Measurements from ENCODE around the gene RBM34. TPM values are rescaled to one million over a fixed set of nuclear protein-coding genes. Genes with fewer than 3 reads are reported as not detected.
A peak's percentile ranks its signal among the peaks of the same experiment; 100 is the strongest.
"Not testable (repeated sequence)": the region's sequence is repeated elsewhere in the genome, so short reads cannot be mapped to it uniquely, and the experiment has no call there.

The RBM34 gene
- total RNA-seq, 1 donor from 2014 or later: 94.2 TPM

DNA sequence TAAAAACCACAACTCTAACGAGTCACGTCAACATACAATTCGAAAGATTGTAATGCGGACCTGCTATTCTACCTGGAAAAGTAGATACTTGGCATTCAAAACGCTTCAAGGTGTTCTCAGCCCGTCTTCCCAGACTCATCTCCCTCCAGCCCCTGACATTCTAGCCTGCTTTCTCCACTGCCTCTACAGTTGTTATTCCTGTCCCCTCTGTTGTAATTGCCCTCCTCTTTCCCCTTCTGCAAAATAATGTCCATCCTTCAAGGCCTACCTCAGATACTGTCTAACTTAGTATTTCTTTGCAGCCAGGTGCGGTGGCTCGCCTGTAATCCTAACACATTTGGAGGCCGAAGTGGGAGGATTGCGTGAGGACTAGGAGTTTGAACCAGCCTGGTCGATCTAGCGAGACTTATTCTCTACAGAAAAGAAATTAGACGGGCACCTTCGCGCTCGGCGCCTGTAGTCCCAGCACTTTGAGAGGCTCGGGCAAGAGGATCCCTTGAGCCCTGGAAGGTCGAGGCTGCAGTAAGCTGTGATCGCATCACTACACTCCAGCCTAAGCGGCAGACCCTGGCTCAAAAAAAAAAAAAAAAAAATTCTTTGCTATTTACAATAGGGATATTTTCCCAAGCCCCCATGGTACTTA is 756 bp upstream of the RBM34 start:
- DNase-seq: no peak

DNA sequence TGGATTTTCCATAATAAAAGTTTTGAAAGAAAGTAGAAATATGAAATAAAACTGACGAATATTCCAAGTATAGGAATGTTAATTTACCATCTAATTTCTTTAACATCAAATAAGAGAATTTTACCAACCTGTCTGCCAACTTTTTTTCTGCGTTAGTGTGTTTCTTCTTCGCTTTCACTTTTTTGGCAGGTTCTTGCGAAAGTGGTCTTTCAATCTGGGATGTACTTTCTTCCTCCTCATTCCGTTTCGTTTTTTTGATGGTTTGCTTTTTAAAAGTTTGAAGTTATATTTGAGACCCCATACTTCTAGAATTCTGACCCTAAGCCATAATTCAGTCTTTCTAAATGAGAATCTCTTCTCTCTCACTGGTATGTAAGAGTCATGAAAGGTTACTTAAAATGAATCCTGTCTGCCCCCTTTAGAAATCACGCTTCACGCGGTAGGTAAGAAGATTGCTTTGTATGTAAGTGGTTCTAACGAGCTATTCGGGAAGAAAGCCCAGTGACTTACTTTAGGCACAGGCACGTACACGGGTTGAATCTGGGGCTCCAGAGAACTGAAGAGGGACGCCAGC is 580 bp downstream of the RBM34 start:
- Mint-ChIP-seq H3K27ac (ENCODE audit: unreplicated experiment) (peak overlapping the region; percentile 94), H3K4me1 (ENCODE audit: low read depth, unreplicated experiment) (no peaks in the 10 kb centered on the region), H3K27me3 (ENCODE audit: unreplicated experiment) (no peaks in the 10 kb centered on the region), H3K36me3 (ENCODE audit: unreplicated experiment) (no peaks in the 10 kb centered on the region), H3K4me3 (ENCODE audit: unreplicated experiment) (peak overlapping the region; percentile 93), H3K9me3 (ENCODE audit: unreplicated experiment) (peaks cover 2% of the 10 kb centered on the region)
- no peak for DNase-seq
- TF ChIP-seq, protein P1, sequence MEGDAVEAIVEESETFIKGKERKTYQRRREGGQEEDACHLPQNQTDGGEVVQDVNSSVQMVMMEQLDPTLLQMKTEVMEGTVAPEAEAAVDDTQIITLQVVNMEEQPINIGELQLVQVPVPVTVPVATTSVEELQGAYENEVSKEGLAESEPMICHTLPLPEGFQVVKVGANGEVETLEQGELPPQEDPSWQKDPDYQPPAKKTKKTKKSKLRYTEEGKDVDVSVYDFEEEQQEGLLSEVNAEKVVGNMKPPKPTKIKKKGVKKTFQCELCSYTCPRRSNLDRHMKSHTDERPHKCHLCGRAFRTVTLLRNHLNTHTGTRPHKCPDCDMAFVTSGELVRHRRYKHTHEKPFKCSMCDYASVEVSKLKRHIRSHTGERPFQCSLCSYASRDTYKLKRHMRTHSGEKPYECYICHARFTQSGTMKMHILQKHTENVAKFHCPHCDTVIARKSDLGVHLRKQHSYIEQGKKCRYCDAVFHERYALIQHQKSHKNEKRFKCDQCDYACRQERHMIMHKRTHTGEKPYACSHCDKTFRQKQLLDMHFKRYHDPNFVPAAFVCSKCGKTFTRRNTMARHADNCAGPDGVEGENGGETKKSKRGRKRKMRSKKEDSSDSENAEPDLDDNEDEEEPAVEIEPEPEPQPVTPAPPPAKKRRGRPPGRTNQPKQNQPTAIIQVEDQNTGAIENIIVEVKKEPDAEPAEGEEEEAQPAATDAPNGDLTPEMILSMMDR (IDR thresholded peaks at IDR 0.05; ENCODE audit: partially characterized antibody, unreplicated experiment): no peak

More for the DNA sequence above, 756 bp upstream of the RBM34 start:
- Mint-ChIP-seq H3K36me3 (ENCODE audit: unreplicated experiment) (no peaks in the 10 kb centered on the region), H3K4me1 (ENCODE audit: low read depth, unreplicated experiment) (no peaks in the 10 kb centered on the region), H3K4me3 (ENCODE audit: unreplicated experiment) (peak overlapping the region; percentile 93), H3K27me3 (ENCODE audit: unreplicated experiment) (no peaks in the 10 kb centered on the region), H3K27ac (ENCODE audit: unreplicated experiment) (peak overlapping the region; percentile 94), H3K9me3 (ENCODE audit: unreplicated experiment) (peaks cover 2% of the 10 kb centered on the region)
- TF ChIP-seq, protein P1 (IDR thresholded peaks at IDR 0.05; ENCODE audit: partially characterized antibody, unreplicated experiment): no peak

DNA sequence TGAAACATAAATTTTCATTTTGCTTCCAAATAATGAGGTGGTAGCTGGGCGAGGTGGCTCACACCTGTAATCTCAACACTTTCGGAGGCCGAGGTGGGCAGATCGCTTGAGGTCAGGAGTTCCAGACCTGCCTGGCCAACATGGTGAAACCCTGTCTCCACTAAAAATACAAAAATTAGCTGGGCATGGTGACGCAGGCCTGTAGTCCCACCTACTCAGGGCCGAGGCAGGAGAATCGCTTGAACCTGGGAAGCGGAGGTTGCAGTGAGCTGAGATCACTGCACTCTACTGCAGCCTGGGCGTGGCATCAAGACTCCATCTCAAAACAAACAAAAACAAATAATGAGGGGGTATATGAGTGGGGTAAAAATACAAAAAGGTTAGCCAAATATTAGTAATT is 1.1 kb downstream of the RBM34 start:
- not testable (repeated sequence) for H3K4me1 Mint-ChIP-seq (ENCODE audit: low read depth, unreplicated experiment); H3K27ac Mint-ChIP-seq (ENCODE audit: unreplicated experiment); DNase-seq; H3K36me3 Mint-ChIP-seq (ENCODE audit: unreplicated experiment); H3K27me3 Mint-ChIP-seq (ENCODE audit: unreplicated experiment); H3K9me3 Mint-ChIP-seq (ENCODE audit: unreplicated experiment)
- peak overlapping the region; percentile 93 for H3K4me3 Mint-ChIP-seq (ENCODE audit: unreplicated experiment)

DNA sequence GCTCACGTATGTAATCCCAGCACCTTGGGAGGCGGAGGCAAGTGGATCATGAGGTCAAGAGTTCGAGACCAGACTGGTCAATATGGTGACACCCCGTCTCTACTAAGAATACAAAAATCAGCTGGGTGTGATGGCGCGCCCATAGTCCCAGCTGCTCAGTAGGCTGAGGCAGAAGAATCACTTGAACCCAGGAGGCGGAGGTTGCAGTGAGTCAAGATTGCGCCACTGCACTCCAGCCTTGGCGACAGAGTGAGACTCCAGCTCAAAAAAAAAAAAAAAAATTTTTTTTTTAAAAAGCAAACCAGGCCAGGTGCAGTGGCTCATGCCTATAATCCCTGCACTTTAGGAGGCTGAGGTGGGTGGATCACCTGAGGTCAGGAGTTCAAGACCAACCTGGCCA is 1.8 kb downstream of the RBM34 start:
- H3K27ac Mint-ChIP-seq (ENCODE audit: unreplicated experiment); H3K4me3 Mint-ChIP-seq (ENCODE audit: unreplicated experiment); H3K9me3 Mint-ChIP-seq (ENCODE audit: unreplicated experiment); H3K4me1 Mint-ChIP-seq (ENCODE audit: low read depth, unreplicated experiment); H3K36me3 Mint-ChIP-seq (ENCODE audit: unreplicated experiment); H3K27me3 Mint-ChIP-seq (ENCODE audit: unreplicated experiment); DNase-seq: not testable (repeated sequence)

DNA sequence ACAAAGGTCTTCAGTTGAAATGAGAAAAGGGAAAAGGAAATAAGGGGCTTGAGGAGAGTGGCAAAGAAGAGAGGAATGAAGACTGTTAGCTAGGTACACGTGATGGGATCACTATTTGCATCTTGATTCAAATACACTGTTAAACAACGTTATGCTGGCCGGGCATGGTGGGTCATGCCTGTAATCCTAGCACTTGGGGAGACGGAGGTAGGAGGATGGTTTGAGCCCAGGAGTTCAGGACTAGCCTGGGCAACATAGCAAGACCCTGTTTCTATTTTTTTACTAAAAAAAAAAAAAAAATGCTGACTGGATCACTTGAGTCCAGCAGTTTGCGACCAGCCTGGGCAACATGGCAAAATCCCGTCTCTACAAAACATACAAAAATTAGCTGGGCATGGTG is 2.4 kb downstream of the RBM34 start:
- Mint-ChIP-seq H3K27me3 (ENCODE audit: unreplicated experiment) (no peaks in the 10 kb centered on the region), H3K4me1 (ENCODE audit: low read depth, unreplicated experiment) (no peaks in the 10 kb centered on the region), H3K36me3 (ENCODE audit: unreplicated experiment) (no peaks in the 10 kb centered on the region), H3K9me3 (ENCODE audit: unreplicated experiment) (no peaks in the 10 kb centered on the region), H3K4me3 (ENCODE audit: unreplicated experiment) (no peak overlapping the region), H3K27ac (ENCODE audit: unreplicated experiment) (no peak overlapping the region)
- TF ChIP-seq, protein P1 (IDR thresholded peaks at IDR 0.05; ENCODE audit: partially characterized antibody, unreplicated experiment): no peak
- DNase-seq: no peak

DNA sequence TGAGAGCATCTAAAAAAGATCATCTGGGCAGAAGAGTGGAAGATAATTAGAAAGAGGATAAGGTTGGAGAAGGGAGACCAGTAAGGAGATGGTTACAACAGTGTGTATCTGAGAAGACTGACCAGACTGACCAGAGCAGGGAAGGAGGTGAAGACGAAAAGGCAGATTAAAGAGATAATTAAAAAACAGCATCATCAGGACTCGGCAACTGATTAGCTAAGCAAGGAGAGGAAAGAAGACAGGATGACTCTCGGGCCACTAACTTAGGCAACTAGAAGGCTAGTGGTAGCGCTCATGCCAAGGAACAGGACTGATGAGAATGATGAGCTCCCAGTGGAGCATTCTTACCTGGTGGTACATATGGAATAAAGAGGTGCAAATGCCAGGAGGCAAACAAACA is 3.9 kb downstream of the RBM34 start:
- TF ChIP-seq, protein P1 (IDR thresholded peaks at IDR 0.05; ENCODE audit: partially characterized antibody, unreplicated experiment): no peak
- Mint-ChIP-seq H3K27me3 (ENCODE audit: unreplicated experiment) (no peaks in the 10 kb centered on the region), H3K4me3 (ENCODE audit: unreplicated experiment) (no peak overlapping the region), H3K36me3 (ENCODE audit: unreplicated experiment) (no peaks in the 10 kb centered on the region), H3K4me1 (ENCODE audit: low read depth, unreplicated experiment) (no peaks in the 10 kb centered on the region), H3K9me3 (ENCODE audit: unreplicated experiment) (no peaks in the 10 kb centered on the region), H3K27ac (ENCODE audit: unreplicated experiment) (no peak overlapping the region)
- DNase-seq: no peak
